ENCODE measurements around the gene TMEM41B. TPM values are rescaled to one million over a fixed set of nuclear protein-coding genes. Genes with fewer than 3 reads are reported as not detected.

TMEM41B gene
- total RNA-seq, 4 donors from 2014 or later = 13.7 to 53.9 (median 51.8) TPM

- in situ Hi-C loops (cut with MboI; ENCODE audit: low pct_ligation_motif_present in 1 of 4, low pct_unique_long_range_greater_than_20kb in 1 of 4, low sequenced_read_pairs in 3 of 4) (no loop called here), intact Hi-C loops (cut with DNase I; ENCODE audit: low total_unique reads) (no loop called here)
- no peak for TF ChIP-seq CTCF (IDR thresholded peaks at IDR 0.05)
- TF ChIP-seq POLR2AphosphoS5 (IDR thresholded peaks at IDR 0.05) = no peak
- TF ChIP-seq POLR2A (IDR thresholded peaks at IDR 0.05) = no peak
- no peak for TF ChIP-seq EP300 (IDR thresholded peaks at IDR 0.05; ENCODE audit: low read depth)
- H3K27me3 ChIP-seq = no peaks in the 10 kb centered on the region
- DNase-seq = no peak
- H3K4me1 ChIP-seq = peaks cover 0 to 18% (median 9%) of the 10 kb centered on the region in 4 donors
- no peaks in the 10 kb centered on the region for H3K9me3 ChIP-seq
- 91 to 93% methylated on average over 4 of the region's 4 CpGs for WGBS, 2 donors (ENCODE audit: low coverage in 1 of 2)
- H3K27ac ChIP-seq = no peak overlapping the region
- no peak overlapping the region for H3K4me3 ChIP-seq
- H3K36me3 ChIP-seq = no peaks in the 10 kb centered on the region
These were observed 46.7 kb downstream of the TMEM41B start for GRCh38 chr11:9267680-9268079.

- TF ChIP-seq POLR2AphosphoS5 (IDR thresholded peaks at IDR 0.05) (no peak), POLR2A (IDR thresholded peaks at IDR 0.05) (no peak), CTCF (IDR thresholded peaks at IDR 0.05) (no peak), EP300 (IDR thresholded peaks at IDR 0.05; ENCODE audit: low read depth) (no peak)
- H3K4me1 ChIP-seq = peaks cover 0 to 18% (median 9%) of the 10 kb centered on the region in 4 donors
- in situ Hi-C loops (cut with MboI; ENCODE audit: low pct_ligation_motif_present in 1 of 4, low pct_unique_long_range_greater_than_20kb in 1 of 4, low sequenced_read_pairs in 3 of 4) = no loop called here
- H3K4me3 ChIP-seq = no peak overlapping the region
- H3K27me3 ChIP-seq = no peaks in the 10 kb centered on the region
- no peaks in the 10 kb centered on the region for H3K9me3 ChIP-seq
- WGBS, 2 donors (ENCODE audit: low coverage in 1 of 2) = 88 to 98% methylated on average over 6 to 8 of the region's 8 CpGs
- H3K27ac ChIP-seq = no peak overlapping the region
- intact Hi-C loops (cut with DNase I; ENCODE audit: low total_unique reads) = no loop called here
- DNase-seq = no peak
- no peaks in the 10 kb centered on the region for H3K36me3 ChIP-seq
These were observed 47.5 kb downstream of the TMEM41B start for GRCh38 chr11:9266926-9267325.

DNA sequence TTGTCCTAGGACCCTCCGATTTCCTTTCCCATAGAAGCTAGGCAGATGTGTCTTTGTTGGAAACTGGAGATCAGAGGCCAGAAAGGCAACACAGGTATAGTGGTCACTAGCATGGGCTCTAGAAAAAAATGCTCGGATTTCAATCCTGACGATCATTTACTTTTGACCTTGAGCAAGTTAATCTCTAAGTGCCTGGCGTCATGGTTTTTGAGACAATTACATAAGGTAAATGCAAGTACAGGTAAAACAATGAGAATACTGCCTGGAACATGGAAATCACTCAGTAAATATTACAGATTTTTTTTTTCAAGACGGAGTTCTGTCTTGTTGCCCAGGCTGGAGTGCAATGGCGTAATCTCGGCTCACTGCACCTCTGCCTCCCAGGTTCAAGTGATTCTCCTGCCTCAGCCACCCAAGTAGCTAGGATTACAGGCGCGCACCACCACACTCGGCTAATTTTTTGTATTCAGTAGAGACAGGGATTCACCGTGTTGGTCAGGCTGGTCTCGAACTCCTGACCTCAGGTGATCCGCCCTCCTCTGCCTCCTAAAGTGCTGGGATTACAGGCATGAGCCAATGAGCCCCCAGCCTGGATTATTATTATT, 48.2 kb downstream of the TMEM41B start:
- Histone ChIP-seq H3K27me3 (no peaks in the 10 kb centered on the region), H3K36me3 (no peaks in the 10 kb centered on the region), H3K27ac (peak overlapping the region in 2 of 4 donors; percentile 91 to 96), H3K4me3 (peak overlapping the region in 1 of 4 donors; percentile 80), H3K4me1 (peaks cover 0 to 18% (median 9%) of the 10 kb centered on the region in 4 donors), H3K9me3 (no peaks in the 10 kb centered on the region)
- intact Hi-C loops (cut with DNase I; ENCODE audit: low total_unique reads) (no loop called here), in situ Hi-C loops (cut with MboI; ENCODE audit: low pct_ligation_motif_present in 1 of 4, low pct_unique_long_range_greater_than_20kb in 1 of 4, low sequenced_read_pairs in 3 of 4) (no loop called here)
- 81 to 86% methylated on average over 8 to 13 of the region's 13 CpGs for WGBS, 2 donors (ENCODE audit: low coverage in 1 of 2)
- no peak for DNase-seq
- TF ChIP-seq CTCF (IDR thresholded peaks at IDR 0.05) (no peak), EP300 (IDR thresholded peaks at IDR 0.05; ENCODE audit: low read depth) (no peak), POLR2AphosphoS5 (IDR thresholded peaks at IDR 0.05) (no peak), POLR2A (IDR thresholded peaks at IDR 0.05) (no peak)

GRCh38 chr11:9265211-9266131, 48.9 kb downstream of the TMEM41B start, which contains the start of gene DENND5A:
DENND5A (minus strand) TSS chr11:9265350; CDS start chr11:9265069, 281 bp downstream.
- WGBS, 2 donors (ENCODE audit: low coverage in 1 of 2) = 16 to 27% methylated on average over 10 to 36 of the region's 63 CpGs
- no peaks in the 10 kb centered on the region for H3K36me3 ChIP-seq
- intact Hi-C loops (cut with DNase I; ENCODE audit: low total_unique reads) (no loop called here), in situ Hi-C loops (cut with MboI; ENCODE audit: low pct_ligation_motif_present in 1 of 4, low pct_unique_long_range_greater_than_20kb in 1 of 4, low sequenced_read_pairs in 3 of 4) (no loop called here)
- no peaks in the 10 kb centered on the region for H3K9me3 ChIP-seq
- peak; percentile 73 to 87 (median 87) for TF ChIP-seq POLR2AphosphoS5 (IDR thresholded peaks at IDR 0.05)
- TF ChIP-seq EP300 (IDR thresholded peaks at IDR 0.05; ENCODE audit: low read depth) = no peak
- TF ChIP-seq POLR2A (IDR thresholded peaks at IDR 0.05) = peak; percentile 26
- no peak for TF ChIP-seq CTCF (IDR thresholded peaks at IDR 0.05)
- H3K4me1 ChIP-seq = peaks cover 3 to 21% (median 11%) of the 10 kb centered on the region in 4 donors
- H3K4me3 ChIP-seq = peak within 1 kb of the TSS; percentile 80 to 95 (median 86)
- H3K27me3 ChIP-seq = no peaks in the 10 kb centered on the region
- DNase-seq = peak; percentile 77
- H3K27ac ChIP-seq = peak within 1 kb of the TSS; percentile 86 to 97 (median 94)
